Left renal pelvis (tissue), 4 donors: ENCODE results near the gene PEX11A. TPM values are rescaled to one million over a fixed set of nuclear protein-coding genes. Genes with fewer than 3 reads are reported as not detected.
"Not testable (repeated sequence)": the region's sequence is repeated elsewhere in the genome, so short reads cannot be mapped to it uniquely, and the experiment has no call there.

Experiments used
- DNase-seq, 4 donors: peaks; one replicate each; pipeline ENCODE4 v3.0.0-alpha.2; 2013; ENCODE audit warnings: low read depth in 4 of 4, low spot score in 3 of 4
- polyA plus RNA-seq, 4 donors: library from polyadenylated mRNA; unstranded; fragments of 120-200 nt; gene quantifications; one replicate each; pipeline ENCODE4 v1.2.1, GENCODE V29; 2013; ENCODE audit not compliant: insufficient read length in 4 of 4

PEX11A gene
- polyA plus RNA-seq = 10 to 100 TPM; 15.9 to 20.9 (median 19.2) TPM

- peak; percentile 65 to 76 (median 70) for DNase-seq
Observed at GRCh38 chr15:89690276-89691218, at the start of gene PEX11A, which contains the start of gene WDR93. Gene PEX11A, minus strand, starts transcription at chr15:89690754. Its CDS starts 122 bp downstream, at chr15:89690632. Gene WDR93, plus strand, starts transcription at chr15:89690811. Its CDS starts 10,936 bp downstream, at chr15:89701747.

- DNase-seq = peak in 2 of 4 donors; percentile 52 to 65
Observed at GRCh38 chr15:89740137-89740536, 49.6 kb upstream of the PEX11A start.

GRCh38 chr15:89735773-89736172 is 45.2 kb upstream of the PEX11A start:
- DNase-seq = no peak

- DNase-seq = no peak
Observed at GRCh38 chr15:89732451-89733172, 42.1 kb upstream of the PEX11A start.

GRCh38 chr15:89731275-89731674 is 40.7 kb upstream of the PEX11A start:
- no peak for DNase-seq

- DNase-seq = no peak
Observed at GRCh38 chr15:89728254-89728653, 37.7 kb upstream of the PEX11A start.

GRCh38 chr15:89725064-89725463 is 34.5 kb upstream of the PEX11A start:
- DNase-seq = no peak

GRCh38 chr15:89724621-89725020 is 34.1 kb upstream of the PEX11A start:
- no peak for DNase-seq

- DNase-seq = no peak
Observed at GRCh38 chr15:89723031-89723430, 32.5 kb upstream of the PEX11A start.

- no peak for DNase-seq
Observed at GRCh38 chr15:89714775-89715174, 24.2 kb upstream of the PEX11A start.

- DNase-seq = no peak
Observed at GRCh38 chr15:89707577-89707976, 17.0 kb upstream of the PEX11A start.

- no peak for DNase-seq
Observed at GRCh38 chr15:89704411-89704810, 13.9 kb upstream of the PEX11A start.

- no peak for DNase-seq
Observed at GRCh38 chr15:89695198-89695597, 4.6 kb upstream of the PEX11A start.

- no peak for DNase-seq
Observed at GRCh38 chr15:89693696-89694095, 3.1 kb upstream of the PEX11A start.

- DNase-seq = no peak
Observed at GRCh38 chr15:89693091-89693490, 2.5 kb upstream of the PEX11A start.

GRCh38 chr15:89689930-89690275 is 651 bp downstream of the PEX11A start:
- not testable (repeated sequence) for DNase-seq

- no peak for DNase-seq
Observed at GRCh38 chr15:89686522-89686921, 4.0 kb downstream of the PEX11A start.

GRCh38 chr15:89685995-89686394 is 4.6 kb downstream of the PEX11A start:
- DNase-seq = no peak

GRCh38 chr15:89681146-89681545 is 9.4 kb downstream of the PEX11A start:
- no peak for DNase-seq

GRCh38 chr15:89680282-89680873 is 10.2 kb downstream of the PEX11A start:
- DNase-seq = no peak

GRCh38 chr15:89679212-89679611 is 11.3 kb downstream of the PEX11A start, which contains the start of gene PLIN1:
Gene PLIN1, minus strand, starts transcription at chr15:89679367. Its CDS starts 1,878 bp downstream, at chr15:89677489.
- DNase-seq = no peak
